Activated T-cell treated with anti-CD3 and anti-CD28 coated beads, Interleukin-2, amount 50 U/mL, for 72 hours (primary cell): Measurements from ENCODE around the gene IL23R. TPM values are rescaled to one million over a fixed set of nuclear protein-coding genes. Genes with fewer than 3 reads are reported as not detected.

ENCODE experiments used
- ATAC-seq, 2 donors: fragments of 150-1000 bp; cut with Tn5 transposase; replicated peaks in 1 of 2; 2 replicates each; pipeline ENCODE4 v1.10.0; 2021; ENCODE audit warnings: moderate library complexity in 2 of 2, mild to moderate bottlenecking in 1 of 2
- DNase-seq, 2 donors: peaks; one replicate each; pipeline ENCODE4 v3.0.0; 2021 to 2022; ENCODE audit warnings: mixed read lengths in 1 of 2
- H3K27ac Mint-ChIP-seq: one replicate; pipeline ENCODE4 v1.8.0; 2022; ENCODE audit warnings: mild to moderate bottlenecking, moderate library complexity, mixed read lengths
- H3K27me3 Mint-ChIP-seq: one replicate; pipeline ENCODE4 v1.8.0; 2022; ENCODE audit warnings: low read depth, mixed read lengths
- H3K36me3 Mint-ChIP-seq, 2 donors: one replicate each; pipeline ENCODE4 v1.8.0; 2022; ENCODE audit warnings: mixed read lengths in 2 of 2, mild to moderate bottlenecking in 1 of 2; ENCODE audit not compliant: insufficient read depth in 2 of 2
- H3K4me1 Mint-ChIP-seq: one replicate; pipeline ENCODE4 v1.8.0; 2022; ENCODE audit warnings: low read depth, mixed read lengths
- H3K4me3 Mint-ChIP-seq, 2 donors: one replicate each; pipeline ENCODE4 v1.8.0; 2022; ENCODE audit warnings: mild to moderate bottlenecking in 2 of 2, mixed read lengths in 2 of 2, moderate library complexity in 2 of 2
- H3K9me3 Mint-ChIP-seq, 2 donors: one replicate each; pipeline ENCODE4 v1.8.0; 2022; ENCODE audit warnings: mixed read lengths in 2 of 2
- total RNA-seq, 2 donors: library from RNA; stranded (reverse); gene quantifications; one replicate each; pipeline ENCODE4 v1.2.3, GENCODE V29; 2022

The IL23R gene
- total RNA-seq, 2 donors from 2014 or later, result 3.0 to 8.0 TPM

- H3K4me3 Mint-ChIP-seq, result peak overlapping the region; percentile 5 to 20
- H3K4me1 Mint-ChIP-seq, result peaks cover 45% of the 10 kb centered on the region
- no peaks in the 10 kb centered on the region for H3K27me3 Mint-ChIP-seq
- H3K27ac Mint-ChIP-seq, result peak overlapping the region; percentile 23
- H3K36me3 Mint-ChIP-seq, result peaks cover 3 to 4% of the 10 kb centered on the region in 2 donors
- peak; percentile 58 to 60 for DNase-seq
- ATAC-seq, result peak; percentile 81 to 86
- no peaks in the 10 kb centered on the region for H3K9me3 Mint-ChIP-seq
Observed at GRCh38 chr1:67211589-67212563, 45.6 kb downstream of the IL23R start.

GRCh38 chr1:67213164-67213563 is 46.9 kb downstream of the IL23R start:
- Mint-ChIP-seq H3K4me3 (peak overlapping the region in 1 of 2 donors; percentile 18), H3K27me3 (no peaks in the 10 kb centered on the region), H3K27ac (no peak overlapping the region), H3K4me1 (peaks cover 56% of the 10 kb centered on the region), H3K36me3 (peaks cover 3 to 4% of the 10 kb centered on the region in 2 donors), H3K9me3 (no peaks in the 10 kb centered on the region)
- no peak for ATAC-seq
- DNase-seq, result no peak

- peaks cover 3 to 4% of the 10 kb centered on the region in 2 donors for H3K36me3 Mint-ChIP-seq
- H3K9me3 Mint-ChIP-seq, result no peaks in the 10 kb centered on the region
- peaks cover 56% of the 10 kb centered on the region for H3K4me1 Mint-ChIP-seq
- DNase-seq, result no peak
- H3K4me3 Mint-ChIP-seq, result no peak overlapping the region
- no peak for ATAC-seq
- no peaks in the 10 kb centered on the region for H3K27me3 Mint-ChIP-seq
- no peak overlapping the region for H3K27ac Mint-ChIP-seq
Observed at GRCh38 chr1:67213948-67214347, 47.7 kb downstream of the IL23R start.

- no peaks in the 10 kb centered on the region for H3K9me3 Mint-ChIP-seq
- DNase-seq (peak; percentile 66 to 71), ATAC-seq (peak; percentile 38 to 42)
- H3K27me3 Mint-ChIP-seq, result no peaks in the 10 kb centered on the region
- peaks cover 56% of the 10 kb centered on the region for H3K4me1 Mint-ChIP-seq
- no peak overlapping the region for H3K4me3 Mint-ChIP-seq
- peak overlapping the region; percentile 63 for H3K27ac Mint-ChIP-seq
- peaks cover 3 to 4% of the 10 kb centered on the region in 2 donors for H3K36me3 Mint-ChIP-seq
Observed at GRCh38 chr1:67214420-67215174, 48.3 kb downstream of the IL23R start.

GRCh38 chr1:67216401-67216800 is 50.1 kb downstream of the IL23R start:
- ATAC-seq, result no peak
- no peak for DNase-seq
- no peak overlapping the region for H3K4me3 Mint-ChIP-seq
- no peak overlapping the region for H3K27ac Mint-ChIP-seq
- H3K36me3 Mint-ChIP-seq, result peaks cover 3 to 4% of the 10 kb centered on the region in 2 donors
- H3K9me3 Mint-ChIP-seq, result no peaks in the 10 kb centered on the region
- H3K27me3 Mint-ChIP-seq, result no peaks in the 10 kb centered on the region
- H3K4me1 Mint-ChIP-seq, result peaks cover 53% of the 10 kb centered on the region

GRCh38 chr1:67217417-67217816 is 51.2 kb downstream of the IL23R start:
- DNase-seq, result no peak
- ATAC-seq, result no peak
- Mint-ChIP-seq H3K4me1 (peaks cover 43% of the 10 kb centered on the region), H3K4me3 (peak overlapping the region in 1 of 2 donors; percentile 20), H3K9me3 (no peaks in the 10 kb centered on the region), H3K36me3 (peaks cover 3 to 4% of the 10 kb centered on the region in 2 donors), H3K27ac (no peak overlapping the region), H3K27me3 (no peaks in the 10 kb centered on the region)

- peaks cover 37% of the 10 kb centered on the region for H3K4me1 Mint-ChIP-seq
- no peak for DNase-seq
- H3K27me3 Mint-ChIP-seq, result no peaks in the 10 kb centered on the region
- no peak overlapping the region for H3K27ac Mint-ChIP-seq
- H3K9me3 Mint-ChIP-seq, result no peaks in the 10 kb centered on the region
- H3K4me3 Mint-ChIP-seq, result no peak overlapping the region
- H3K36me3 Mint-ChIP-seq, result peaks cover 3 to 4% of the 10 kb centered on the region in 2 donors
- no peak for ATAC-seq
Observed at GRCh38 chr1:67217938-67218337, 51.7 kb downstream of the IL23R start.

GRCh38 chr1:67224856-67225255 is 58.6 kb downstream of the IL23R start:
- Mint-ChIP-seq H3K36me3 (peaks cover 0 to 5% of the 10 kb centered on the region in 2 donors), H3K9me3 (peaks cover 0 to 1% of the 10 kb centered on the region in 2 donors), H3K4me1 (peaks cover 22% of the 10 kb centered on the region), H3K27me3 (peaks cover 7% of the 10 kb centered on the region), H3K27ac (no peak overlapping the region), H3K4me3 (no peak overlapping the region)
- ATAC-seq (no peak), DNase-seq (no peak)

- H3K36me3 Mint-ChIP-seq, result peaks cover 0 to 5% of the 10 kb centered on the region in 2 donors
Observed at GRCh38 chr1:67226688-67227087, 60.4 kb downstream of the IL23R start.

GRCh38 chr1:67227196-67227595 is 60.9 kb downstream of the IL23R start:
- Mint-ChIP-seq H3K4me1 (peaks cover 31% of the 10 kb centered on the region), H3K4me3 (no peak overlapping the region), H3K36me3 (peaks cover 0 to 5% of the 10 kb centered on the region in 2 donors), H3K27me3 (peaks cover 7% of the 10 kb centered on the region), H3K9me3 (peaks cover 0 to 1% of the 10 kb centered on the region in 2 donors), H3K27ac (no peak overlapping the region)
- ATAC-seq, result no peak
- no peak for DNase-seq

More at GRCh38 chr1:67226688-67227087, 60.4 kb downstream of the IL23R start:
- peaks cover 31% of the 10 kb centered on the region for H3K4me1 Mint-ChIP-seq
- DNase-seq (no peak), ATAC-seq (no peak)
- H3K27me3 Mint-ChIP-seq, result peaks cover 7% of the 10 kb centered on the region
- H3K9me3 Mint-ChIP-seq, result peaks cover 0 to 1% of the 10 kb centered on the region in 2 donors
- H3K4me3 Mint-ChIP-seq, result no peak overlapping the region
- no peak overlapping the region for H3K27ac Mint-ChIP-seq

GRCh38 chr1:67228791-67229190 is 62.5 kb downstream of the IL23R start:
- peaks cover 0 to 1% of the 10 kb centered on the region in 2 donors for H3K9me3 Mint-ChIP-seq
- peaks cover 37% of the 10 kb centered on the region for H3K4me1 Mint-ChIP-seq
- H3K27me3 Mint-ChIP-seq, result peaks cover 7% of the 10 kb centered on the region
- no peak overlapping the region for H3K4me3 Mint-ChIP-seq
- DNase-seq (no peak), ATAC-seq (no peak)
- H3K36me3 Mint-ChIP-seq, result peaks cover 0 to 5% of the 10 kb centered on the region in 2 donors
- peak overlapping the region; percentile 21 for H3K27ac Mint-ChIP-seq

- Mint-ChIP-seq H3K27me3 (peaks cover 7% of the 10 kb centered on the region), H3K4me3 (no peak overlapping the region), H3K9me3 (peaks cover 0 to 1% of the 10 kb centered on the region in 2 donors), H3K4me1 (peaks cover 42% of the 10 kb centered on the region), H3K36me3 (peaks cover 0 to 5% of the 10 kb centered on the region in 2 donors), H3K27ac (no peak overlapping the region)
- ATAC-seq, result peak in 1 of 2 donors; percentile 27
- no peak for DNase-seq
Observed at GRCh38 chr1:67230539-67230938, 64.3 kb downstream of the IL23R start.

GRCh38 chr1:67236277-67236676 is 70.0 kb downstream of the IL23R start:
- no peak for DNase-seq
- Mint-ChIP-seq H3K9me3 (peaks cover 0 to 2% of the 10 kb centered on the region in 2 donors), H3K4me3 (no peak overlapping the region), H3K27me3 (no peaks in the 10 kb centered on the region), H3K27ac (no peak overlapping the region), H3K36me3 (peaks cover 3 to 8% of the 10 kb centered on the region in 2 donors), H3K4me1 (peaks cover 38% of the 10 kb centered on the region)
- ATAC-seq, result no peak
